CD4-positive, alpha-beta T cell treated with Interleukin-6 at 100 ng/mL for 8 hours (primary cell): ENCODE measurements around the gene TRMT1L.

Experiments
- DNase-seq: peaks from one replicate; pipeline ENCODE4 v3.0.0-alpha.2; 2020; ENCODE audit warnings: mixed read lengths, low spot score

Gene TRMT1L

GRCh38 chr1:185129708-185130107 lies 27.0 kb downstream of the TRMT1L start:
- DNase-seq: no peak

GRCh38 chr1:185112356-185112755 lies 44.4 kb downstream of the TRMT1L start:
- no peak for DNase-seq

DNA sequence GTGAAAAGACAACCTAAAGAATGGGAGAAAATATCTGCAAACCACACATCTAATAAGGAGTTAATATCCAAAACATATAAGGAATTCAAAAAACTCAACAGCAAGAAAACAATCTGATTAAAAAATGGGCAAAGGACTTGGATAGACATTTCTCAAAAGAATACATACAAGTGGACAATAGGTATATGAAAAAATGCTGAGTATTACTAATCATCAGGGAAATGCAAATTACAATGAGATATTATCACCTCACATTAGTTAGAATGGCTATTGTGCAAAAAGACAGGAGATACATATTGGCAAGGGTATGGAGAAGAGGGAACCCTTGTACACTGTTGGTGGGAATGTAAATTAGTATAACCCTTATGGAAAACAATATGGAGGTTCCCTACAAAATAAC lies 44.9 kb downstream of the TRMT1L start:
- no peak for DNase-seq

- DNase-seq: no peak
Observed at GRCh38 chr1:185110145-185110544, 46.6 kb downstream of the TRMT1L start.

- DNase-seq: no peak
Observed at GRCh38 chr1:185108321-185108720, 48.4 kb downstream of the TRMT1L start.

- DNase-seq: no peak
Observed at GRCh38 chr1:185105121-185105520, 51.6 kb downstream of the TRMT1L start.

DNA sequence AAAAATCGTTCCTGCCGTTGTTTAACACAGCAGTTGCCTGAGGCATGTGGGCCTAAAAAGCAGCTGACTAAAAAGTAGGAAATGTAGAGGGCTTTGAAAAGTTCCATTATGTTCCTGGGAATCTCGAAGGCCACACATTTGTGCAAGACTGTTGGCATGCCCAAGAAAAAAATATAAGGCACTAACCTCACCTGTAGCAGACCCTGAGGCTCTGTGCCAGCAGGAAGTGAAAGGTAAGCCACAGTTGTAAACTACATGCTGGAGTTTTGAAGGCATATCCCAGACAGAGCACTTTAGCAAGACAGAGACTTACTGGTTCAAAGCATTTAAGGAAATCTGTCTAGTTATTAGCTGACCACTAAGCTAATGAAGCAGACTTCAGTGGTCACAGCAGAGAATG lies 52.7 kb downstream of the TRMT1L start:
- no peak for DNase-seq

GRCh38 chr1:185096531-185096930 lies 60.2 kb downstream of the TRMT1L start:
- no peak for DNase-seq

GRCh38 chr1:185094761-185095160 lies 62.0 kb downstream of the TRMT1L start:
- DNase-seq: no peak

DNA sequence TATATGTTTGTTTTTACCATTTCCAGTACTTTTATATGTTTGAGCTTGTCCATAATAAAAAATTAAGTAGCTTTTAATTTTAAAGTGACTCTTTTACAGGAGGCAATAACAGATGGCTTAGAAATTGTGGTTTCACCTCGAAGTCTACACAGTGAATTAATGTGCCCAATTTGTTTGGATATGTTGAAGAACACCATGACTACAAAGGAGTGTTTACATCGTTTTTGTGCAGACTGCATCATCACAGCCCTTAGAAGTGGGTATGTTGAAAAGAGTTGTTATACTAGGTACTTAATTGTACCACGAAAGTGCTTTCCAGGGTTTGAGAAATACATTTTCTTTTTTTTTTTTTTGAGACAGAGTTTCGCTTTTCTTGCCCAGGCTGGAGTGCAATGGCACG lies 65.3 kb downstream of the TRMT1L start:
- no peak for DNase-seq

- no peak for DNase-seq
Observed at GRCh38 chr1:185087746-185088145, 69.0 kb downstream of the TRMT1L start.

DNA sequence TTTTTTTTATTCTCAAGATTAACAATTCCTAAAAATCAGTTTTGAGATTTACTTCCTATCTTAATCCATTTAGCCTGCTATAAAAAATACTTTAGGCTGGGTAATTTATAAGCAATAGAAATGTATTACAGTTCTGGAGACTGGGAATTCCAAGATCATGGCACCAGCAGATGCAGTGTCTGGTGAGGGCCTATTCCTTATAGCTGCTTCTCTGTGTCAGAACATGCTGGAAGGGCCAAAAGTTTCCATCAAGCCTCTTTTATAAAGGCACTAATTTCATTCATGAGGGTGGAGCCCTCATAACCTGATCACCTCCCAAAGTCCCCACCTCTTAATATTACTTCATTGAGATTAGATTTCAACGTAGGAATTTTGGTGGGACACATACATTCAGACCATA lies 69.7 kb downstream of the TRMT1L start:
- DNase-seq: no peak

GRCh38 chr1:185083818-185084217 lies 72.9 kb downstream of the TRMT1L start:
- DNase-seq: no peak

DNA sequence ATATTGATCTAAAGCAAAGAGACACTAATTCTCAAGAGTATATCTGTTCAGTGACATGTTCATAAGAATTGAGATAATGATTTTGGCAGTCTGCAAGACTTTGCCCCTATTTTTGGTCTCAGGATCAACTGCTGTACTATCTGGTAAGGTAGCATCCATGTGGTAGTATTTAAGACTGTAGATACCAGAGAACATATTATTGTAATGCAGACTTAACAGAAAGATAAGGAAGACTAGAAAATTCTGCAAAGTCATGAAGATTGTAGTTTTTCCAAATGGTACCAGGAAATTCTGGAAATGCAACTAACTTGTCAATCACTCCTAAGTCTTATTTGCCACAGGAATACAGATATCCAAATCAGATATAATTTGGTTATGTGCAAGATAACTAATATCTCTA lies 76.3 kb downstream of the TRMT1L start:
- no peak for DNase-seq

GRCh38 chr1:185077374-185077773 lies 79.4 kb downstream of the TRMT1L start:
- no peak for DNase-seq

GRCh38 chr1:185075476-185075875 lies 81.3 kb downstream of the TRMT1L start:
- DNase-seq: no peak

DNA sequence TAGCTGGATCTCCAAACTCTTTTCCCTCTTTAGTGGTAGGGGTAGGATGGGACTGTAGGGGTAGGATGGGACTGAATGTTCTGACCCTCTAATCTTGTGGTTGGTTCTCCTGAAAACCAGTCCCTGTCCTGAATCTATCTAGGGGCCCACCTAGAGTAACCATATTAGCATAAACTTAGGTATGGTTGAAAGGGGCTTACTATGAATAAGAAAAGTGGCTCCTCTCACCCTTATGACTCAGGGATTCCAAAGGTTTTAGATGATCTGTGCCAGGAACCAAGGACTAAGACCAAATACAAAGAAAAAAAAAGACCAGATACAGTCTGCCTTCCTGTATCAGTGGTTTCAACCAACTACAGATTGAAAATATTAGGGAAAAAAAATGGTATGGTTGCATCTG lies 82.4 kb downstream of the TRMT1L start:
- no peak for DNase-seq

- DNase-seq: no peak
Observed at GRCh38 chr1:185073725-185074124, 83.0 kb downstream of the TRMT1L start.

DNA sequence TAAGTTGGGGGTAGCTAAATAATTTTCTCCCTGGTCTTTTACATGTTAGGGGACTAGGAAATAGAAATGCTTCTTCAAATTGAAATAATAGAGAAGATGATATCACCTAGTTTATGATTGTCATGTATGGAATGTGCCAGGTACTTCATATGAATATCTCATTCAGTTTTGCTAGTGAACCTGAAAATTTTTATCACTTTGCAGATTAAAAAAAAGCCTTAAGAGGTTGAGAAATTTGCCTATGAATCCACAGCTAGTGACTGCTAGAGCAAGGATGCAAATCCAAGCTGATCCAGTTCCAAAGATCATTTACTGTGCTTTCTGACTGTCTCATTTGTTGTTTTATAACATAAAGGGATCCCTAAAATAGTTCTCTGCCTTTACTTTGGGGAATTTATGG lies 86.7 kb downstream of the TRMT1L start:
- no peak for DNase-seq

- no peak for DNase-seq
Observed at GRCh38 chr1:185069202-185069772, 87.5 kb downstream of the TRMT1L start.

GRCh38 chr1:185068341-185068740 lies 88.4 kb downstream of the TRMT1L start:
- no peak for DNase-seq
